ENCODE data around the gene DPP6. TPM values are rescaled to one million over a fixed set of nuclear protein-coding genes. Genes with fewer than 3 reads are reported as not detected.

DPP6 gene
- total and polyA plus RNA-seq, 2 donors (not counting 1 experiment from before 2014, with no cell fraction given), result not detected

- Mint-ChIP-seq H3K27ac (no peak overlapping the region), H3K27me3 (no peaks in the 10 kb centered on the region), H3K4me1 (no peaks in the 10 kb centered on the region), H3K9me3 (ENCODE audit: insufficient read depth) (peaks cover 7% of the 10 kb centered on the region), H3K4me3 (no peak overlapping the region)
- POLR2A ChIA-PET, result no interaction called here
- H3K79me2 ChIP-seq (ENCODE audit: control insufficient read depth, insufficient read depth, low read length), result no peaks in the 10 kb centered on the region
- H3K9ac ChIP-seq (ENCODE audit: low read length), result no peak overlapping the region
- H2AFZ ChIP-seq (ENCODE audit: insufficient read depth, low read depth, low read length, poor library complexity, severe bottlenecking), result no peak overlapping the region
- no CpG with 5 or more reads among the region's 2 CpGs for WGBS (ENCODE audit: insufficient coverage)
- TF ChIP-seq CTCF (IDR thresholded peaks at IDR 0.05) (no peak), EZH2 (IDR thresholded peaks at IDR 0.05; ENCODE audit: borderline replicate concordance, insufficient read depth, low read depth, low read length, poor library complexity, severe bottlenecking) (no peak)
- H4K20me1 ChIP-seq (ENCODE audit: control insufficient read depth, insufficient read depth, low read length, poor library complexity, severe bottlenecking), result no peaks in the 10 kb centered on the region
- H3K27ac ChIP-seq (ENCODE audit: low read length in 2 of 2), result no peak overlapping the region
- no peak for ATAC-seq (ENCODE audit: low read depth)
- intact Hi-C loops (cut with micrococcal nuclease), result no loop called here
- H3K4me1 ChIP-seq (ENCODE audit: control insufficient read depth in 2 of 2, insufficient read depth in 2 of 2, low read length in 2 of 2), result no peaks in the 10 kb centered on the region
- H3K27me3 ChIP-seq (replicated peaks in 1 of 4; ENCODE audit: control extremely low read depth in 1 of 4, control insufficient read depth in 3 of 4, insufficient read depth in 4 of 4, low read length in 3 of 4), result no peaks in the 10 kb centered on the region
- H3K4me3 ChIP-seq (ENCODE audit: control extremely low read depth in 1 of 5, extremely low read depth in 1 of 5, insufficient read depth in 1 of 5, low read depth in 2 of 5, low read length in 4 of 5), result no peak overlapping the region
- DNase-seq, result no peak
- no peak overlapping the region for H3K4me2 ChIP-seq (replicated peaks; ENCODE audit: low read depth, low read length, poor library complexity, severe bottlenecking)
- no peaks in the 10 kb centered on the region for H3K36me3 ChIP-seq (replicated peaks in 1 of 2; ENCODE audit: control extremely low read depth in 1 of 2, control insufficient read depth in 1 of 2, extremely low read depth in 1 of 2, insufficient read depth in 2 of 2, low read length in 1 of 2)
- CTCF ChIA-PET, result no interaction called here
- peaks cover 0 to 13% (median 0%) of the 10 kb centered on the region in 3 donors for H3K9me3 ChIP-seq (ENCODE audit: control extremely low read depth in 1 of 3, control insufficient read depth in 2 of 3, insufficient read depth in 1 of 3, low read length in 2 of 3)
Observed at GRCh38 chr7:154425271-154425670, 373.1 kb downstream of the DPP6 start.

DNA sequence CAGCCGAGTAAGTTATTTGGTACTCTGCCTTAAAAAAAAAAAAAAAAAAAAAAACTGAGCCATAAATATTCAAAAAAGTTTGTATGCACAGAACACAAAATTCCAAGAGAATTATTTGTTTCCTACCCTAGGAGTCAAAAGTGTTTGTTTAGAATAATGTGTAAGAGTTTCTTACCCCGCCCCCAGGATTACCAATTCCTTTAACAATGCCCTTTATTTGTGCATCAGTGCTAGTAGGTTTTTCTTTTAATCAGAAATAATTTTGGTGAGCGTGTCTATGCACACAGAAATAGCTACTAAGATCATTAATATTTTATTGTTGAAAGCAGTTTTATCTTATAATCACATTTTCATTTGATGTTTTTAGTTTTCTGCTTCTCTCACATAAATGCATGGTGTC lies 374.6 kb downstream of the DPP6 start:
- Histone ChIP-seq H3K4me3 (ENCODE audit: control extremely low read depth in 1 of 5, extremely low read depth in 1 of 5, insufficient read depth in 1 of 5, low read depth in 2 of 5, low read length in 4 of 5) (no peak overlapping the region), H3K79me2 (ENCODE audit: control insufficient read depth, insufficient read depth, low read length) (no peaks in the 10 kb centered on the region), H3K27ac (ENCODE audit: low read length in 2 of 2) (no peak overlapping the region), H3K36me3 (replicated peaks in 1 of 2; ENCODE audit: control extremely low read depth in 1 of 2, control insufficient read depth in 1 of 2, extremely low read depth in 1 of 2, insufficient read depth in 2 of 2, low read length in 1 of 2) (no peaks in the 10 kb centered on the region), H3K4me2 (replicated peaks; ENCODE audit: low read depth, low read length, poor library complexity, severe bottlenecking) (no peak overlapping the region), H3K27me3 (replicated peaks in 1 of 4; ENCODE audit: control extremely low read depth in 1 of 4, control insufficient read depth in 3 of 4, insufficient read depth in 4 of 4, low read length in 3 of 4) (no peaks in the 10 kb centered on the region), H3K4me1 (ENCODE audit: control insufficient read depth in 2 of 2, insufficient read depth in 2 of 2, low read length in 2 of 2) (no peaks in the 10 kb centered on the region), H2AFZ (ENCODE audit: insufficient read depth, low read depth, low read length, poor library complexity, severe bottlenecking) (no peak overlapping the region), H3K9me3 (ENCODE audit: control extremely low read depth in 1 of 3, control insufficient read depth in 2 of 3, insufficient read depth in 1 of 3, low read length in 2 of 3) (peaks cover 0 to 18% (median 0%) of the 10 kb centered on the region in 3 donors), H4K20me1 (ENCODE audit: control insufficient read depth, insufficient read depth, low read length, poor library complexity, severe bottlenecking) (no peaks in the 10 kb centered on the region), H3K9ac (ENCODE audit: low read length) (no peak overlapping the region)
- TF ChIP-seq CTCF (IDR thresholded peaks at IDR 0.05) (no peak), EZH2 (IDR thresholded peaks at IDR 0.05; ENCODE audit: borderline replicate concordance, insufficient read depth, low read depth, low read length, poor library complexity, severe bottlenecking) (no peak)
- intact Hi-C loops (cut with micrococcal nuclease), result no loop called here
- ATAC-seq (ENCODE audit: low read depth) (no peak), DNase-seq (no peak)
- ChIA-PET CTCF (no interaction called here), POLR2A (no interaction called here)
- H3K9me3 Mint-ChIP-seq (ENCODE audit: insufficient read depth), result peaks cover 3% of the 10 kb centered on the region
- H3K4me1 Mint-ChIP-seq, result no peaks in the 10 kb centered on the region
- no peak overlapping the region for H3K4me3 Mint-ChIP-seq
- WGBS (ENCODE audit: insufficient coverage), result no CpG with 5 or more reads among the region's 3 CpGs
- H3K27ac Mint-ChIP-seq, result no peak overlapping the region
- no peaks in the 10 kb centered on the region for H3K27me3 Mint-ChIP-seq

Data from B cell (primary cell).